Upper lobe of left lung (tissue), 6 donors: ENCODE measurements around the gene VPS35L. TPM values are rescaled to one million over a fixed set of nuclear protein-coding genes. Genes with fewer than 3 reads are reported as not detected.

ENCODE experiments used
- ATAC-seq, 2 donors: fragments of 200-7000 bp; cut with Tn5 transposase; one replicate each; pipeline ENCODE4 v1.9.1; 2022; ENCODE audit warnings: mild to moderate bottlenecking in 2 of 2, moderate library complexity in 2 of 2; ENCODE audit not compliant: low FRiP score in 2 of 2
- DNase-seq, 2 donors: peaks; one replicate each; pipeline ENCODE4 v3.0.0-alpha.2; 2019 to 2020
- H3K27ac ChIP-seq, 4 donors: fragments of 200-600 bp; sonication (generic); one replicate each; pipeline ENCODE4 v1.5.1; 2016 to 2019
- H3K27me3 ChIP-seq, 4 donors: fragments of 200-600 bp; sonication (generic); one replicate each; pipeline ENCODE4 v1.5.1; 2017 to 2019
- H3K36me3 ChIP-seq, 4 donors: fragments of 200-600 bp; sonication (generic); one replicate each; pipeline ENCODE4 v1.5.1; 2016 to 2019
- H3K4me1 ChIP-seq, 4 donors: fragments of 200-600 bp; sonication (generic); one replicate each; pipeline ENCODE4 v1.5.1; 2018 to 2019
- H3K4me3 ChIP-seq, 4 donors: fragments of 200-600 bp; sonication (generic); one replicate each; pipeline ENCODE4 v1.5.1; 2017 to 2019; ENCODE audit warnings: mild to moderate bottlenecking in 2 of 4, moderate library complexity in 1 of 4
- H3K9me3 ChIP-seq, 4 donors: fragments of 200-600 bp; sonication (generic); one replicate each; pipeline ENCODE4 v1.5.1; 2018 to 2019
- CTCF ChIP-seq, 6 experiments: fragments of 450-650 bp in 4 of 6; fragments of 200-600 bp in 2 of 6; sonication (generic) in 2 of 6; IDR thresholded peaks; one replicate each; pipeline ENCODE4 v1.5.1; 2016 to 2019; ENCODE audit warnings: antibody characterized with exemption in 6 of 6
- EP300 ChIP-seq, 4 donors: sonication (generic); formaldehyde crosslinking; IDR thresholded peaks; one replicate each; pipeline ENCODE4 v1.5.1; 2017; ENCODE audit warnings: antibody characterized with exemption in 4 of 4, control low read depth in 2 of 4
- POLR2A ChIP-seq, 4 donors: fragments of 450-650 bp; IDR thresholded peaks; one replicate each; pipeline ENCODE4 v1.5.1; 2016 to 2017; ENCODE audit warnings: antibody characterized with exemption in 4 of 4, mild to moderate bottlenecking in 2 of 4
- POLR2AphosphoS5 ChIP-seq, 2 donors: sonication (generic); formaldehyde crosslinking; IDR thresholded peaks; one replicate each; pipeline ENCODE4 v1.5.1; 2017; ENCODE audit warnings: antibody characterized with exemption in 2 of 2
- WGBS, 2 donors: methylation state at CpG; one replicate each; pipeline ENCODE4 v1.1.5; 2017 to 2018; 5-methylcytosine and 5-hydroxymethylcytosine counted together
- total RNA-seq, 6 donors: library from RNA; depleted of rRNA in 4 of 6; stranded (reverse); fragments of >200 nt in 4 of 6; gene quantifications; one replicate each; pipeline versions ENCODE4 v1.1.0 to v1.2.1, GENCODE V29; 2016 to 2021
- donor health status: DM: no; HTN: no; CAD: no; lungs with moderate emphysema.
- donor health status: DM: no; HTN: yes; CAD: no; lungs with severe emphysema.

Gene VPS35L
- total RNA-seq, 6 donors from 2014 or later: 39.8 to 52.9 (median 45.2) TPM

- no peak for DNase-seq
- Histone ChIP-seq H3K27ac (no peak overlapping the region), H3K4me1 (no peaks in the 10 kb centered on the region), H3K4me3 (no peak overlapping the region), H3K36me3 (peaks cover 0 to 67% (median 23%) of the 10 kb centered on the region in 4 donors), H3K27me3 (no peaks in the 10 kb centered on the region), H3K9me3 (no peaks in the 10 kb centered on the region)
- 85 to 91% methylated on average over 5 of the region's 5 CpGs for WGBS, 2 donors
- TF ChIP-seq CTCF (IDR thresholded peaks at IDR 0.05) (no peak), POLR2A (IDR thresholded peaks at IDR 0.05) (no peak), POLR2AphosphoS5 (IDR thresholded peaks at IDR 0.05) (no peak), EP300 (IDR thresholded peaks at IDR 0.05) (no peak)
- peak in 1 of 2 donors; percentile 24 for ATAC-seq
Measured at GRCh38 chr16:19588661-19589060, 33.2 kb downstream of the VPS35L start.

GRCh38 chr16:19589106-19589505 lies 33.6 kb downstream of the VPS35L start:
- ATAC-seq: no peak
- TF ChIP-seq POLR2AphosphoS5 (IDR thresholded peaks at IDR 0.05) (no peak), POLR2A (IDR thresholded peaks at IDR 0.05) (no peak), CTCF (IDR thresholded peaks at IDR 0.05) (no peak), EP300 (IDR thresholded peaks at IDR 0.05) (no peak)
- H3K9me3 ChIP-seq: no peaks in the 10 kb centered on the region
- H3K27me3 ChIP-seq: no peaks in the 10 kb centered on the region
- no peaks in the 10 kb centered on the region for H3K4me1 ChIP-seq
- H3K36me3 ChIP-seq: peaks cover 0 to 67% (median 25%) of the 10 kb centered on the region in 4 donors
- 95 to 98% methylated on average over 5 of the region's 5 CpGs for WGBS, 2 donors
- H3K4me3 ChIP-seq: no peak overlapping the region
- no peak overlapping the region for H3K27ac ChIP-seq
- no peak for DNase-seq

- peaks cover 0 to 64% (median 25%) of the 10 kb centered on the region in 4 donors for H3K36me3 ChIP-seq
Measured at GRCh38 chr16:19589771-19590302, 34.3 kb downstream of the VPS35L start.

GRCh38 chr16:19595043-19595767 lies 39.7 kb downstream of the VPS35L start:
- 88 to 93% methylated on average over 19 of the region's 19 CpGs for WGBS, 2 donors
- peak; percentile 27 to 33 for DNase-seq
- TF ChIP-seq POLR2AphosphoS5 (IDR thresholded peaks at IDR 0.05) (no peak), POLR2A (IDR thresholded peaks at IDR 0.05) (no peak)
- Histone ChIP-seq H3K27me3 (no peaks in the 10 kb centered on the region), H3K36me3 (peaks cover 0 to 55% (median 34%) of the 10 kb centered on the region in 4 donors), H3K9me3 (no peaks in the 10 kb centered on the region), H3K4me3 (no peak overlapping the region), H3K4me1 (no peaks in the 10 kb centered on the region), H3K27ac (no peak overlapping the region)
- ATAC-seq: no peak

More at GRCh38 chr16:19589771-19590302, 34.3 kb downstream of the VPS35L start:
- H3K4me1 ChIP-seq: no peaks in the 10 kb centered on the region
- no peak for TF ChIP-seq EP300 (IDR thresholded peaks at IDR 0.05)
- TF ChIP-seq POLR2AphosphoS5 (IDR thresholded peaks at IDR 0.05): no peak
- no peak overlapping the region for H3K4me3 ChIP-seq
- no peaks in the 10 kb centered on the region for H3K27me3 ChIP-seq
- DNase-seq (no peak), ATAC-seq (peak in 1 of 2 donors; percentile 69)
- H3K9me3 ChIP-seq: no peaks in the 10 kb centered on the region
- H3K27ac ChIP-seq: no peak overlapping the region
- 53 to 62% methylated on average over 7 to 8 of the region's 8 CpGs for WGBS, 2 donors

- 85 to 91% methylated on average over 6 of the region's 6 CpGs for WGBS, 2 donors
- Histone ChIP-seq H3K27me3 (no peaks in the 10 kb centered on the region), H3K9me3 (no peaks in the 10 kb centered on the region), H3K4me1 (no peaks in the 10 kb centered on the region), H3K27ac (no peak overlapping the region), H3K36me3 (peaks cover 0 to 52% (median 24%) of the 10 kb centered on the region in 4 donors), H3K4me3 (no peak overlapping the region)
- DNase-seq (no peak), ATAC-seq (no peak)
- TF ChIP-seq POLR2AphosphoS5 (IDR thresholded peaks at IDR 0.05) (no peak), EP300 (IDR thresholded peaks at IDR 0.05) (no peak), CTCF (IDR thresholded peaks at IDR 0.05) (no peak), POLR2A (IDR thresholded peaks at IDR 0.05) (no peak)
Measured at GRCh38 chr16:19598805-19599510, 43.5 kb downstream of the VPS35L start.
